Ishikawa (cell line): ENCODE data around the gene GATAD2B.

Source experiments
- CEBPB ChIP-seq: IDR thresholded peaks from 2 replicates; pipeline ENCODE4 v1.6.1; 2012
- NFIC ChIP-seq: IDR thresholded peaks from 2 replicates; pipeline ENCODE4 v1.6.1; 2012
- RAD21 ChIP-seq: IDR thresholded peaks from 2 replicates; pipeline ENCODE4 v1.6.1; 2012; ENCODE audit warnings: low read depth
- TCF12 ChIP-seq: IDR thresholded peaks from 2 replicates; pipeline ENCODE4 v1.6.1; 2012; ENCODE audit warnings: low read depth
- TEAD4 ChIP-seq: IDR thresholded peaks from 2 replicates; pipeline ENCODE4 v1.6.1; 2012
- ZBTB7A ChIP-seq: IDR thresholded peaks from 2 replicates; pipeline ENCODE4 v1.6.1; 2012; ENCODE audit warnings: low read depth
- TF ChIP-seq, protein P1 (sequence below): IDR thresholded peaks from 2 replicates; pipeline ENCODE4 v1.6.1; 2012
- TF ChIP-seq, protein P2 (sequence below): IDR thresholded peaks from 2 replicates; pipeline ENCODE4 v1.6.1; 2012

DNA sequence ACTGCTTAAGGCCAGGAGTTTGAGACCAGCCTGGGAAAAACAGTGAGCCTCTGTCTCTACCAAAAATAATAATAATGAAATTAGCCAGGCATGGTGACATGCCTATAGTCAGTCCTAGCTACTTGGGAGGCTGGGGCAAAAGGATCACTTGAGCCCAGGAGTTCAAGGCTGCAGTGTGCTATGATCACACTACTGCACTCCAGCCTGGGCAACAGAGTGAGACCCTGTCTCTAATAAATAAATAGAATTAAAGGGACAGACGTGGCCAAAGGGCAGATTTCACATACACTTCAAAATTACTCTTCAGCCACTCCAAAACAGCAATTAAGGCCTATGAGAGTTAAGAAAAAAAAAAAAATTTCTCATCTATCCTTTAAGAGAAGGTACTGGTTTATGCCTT lies 45.7 kb downstream of the GATAD2B start:
- TF ChIP-seq RAD21 (no peak), TEAD4 (no peak), CEBPB (no peak), ZBTB7A (no peak), NFIC (no peak), TCF12 (no peak)
- TF ChIP-seq, protein P1, sequence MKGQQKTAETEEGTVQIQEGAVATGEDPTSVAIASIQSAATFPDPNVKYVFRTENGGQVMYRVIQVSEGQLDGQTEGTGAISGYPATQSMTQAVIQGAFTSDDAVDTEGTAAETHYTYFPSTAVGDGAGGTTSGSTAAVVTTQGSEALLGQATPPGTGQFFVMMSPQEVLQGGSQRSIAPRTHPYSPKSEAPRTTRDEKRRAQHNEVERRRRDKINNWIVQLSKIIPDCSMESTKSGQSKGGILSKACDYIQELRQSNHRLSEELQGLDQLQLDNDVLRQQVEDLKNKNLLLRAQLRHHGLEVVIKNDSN: no peak
- TF ChIP-seq, protein P2, sequence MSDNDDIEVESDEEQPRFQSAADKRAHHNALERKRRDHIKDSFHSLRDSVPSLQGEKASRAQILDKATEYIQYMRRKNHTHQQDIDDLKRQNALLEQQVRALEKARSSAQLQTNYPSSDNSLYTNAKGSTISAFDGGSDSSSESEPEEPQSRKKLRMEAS: no peak
